A549 (cell line): Measurements from ENCODE around the gene ARAP2. TPM values are rescaled to one million over a fixed set of nuclear protein-coding genes. Genes with fewer than 3 reads are reported as not detected.

Experiments
- ATAC-seq, 2 experiments: fragments of 200-7000 bp in 1 of 2; fragments of >200 bp in 1 of 2; cut with Nextera tagmentation in 1 of 2; cut with Tn5 transposase in 1 of 2; 3 replicates each; pipeline versions ENCODE4 v1.8.0 to v1.9.1; 2018 to 2020; ENCODE audit warnings: mild to moderate bottlenecking in 1 of 2, moderate library complexity in 1 of 2
- CTCF ChIA-PET: fragments of 300-600 bp; sonication (Branson Sonifier 250); formaldehyde crosslinking; extraction: SDS; loops from one replicate; lab custom pipeline; 2021; ENCODE audit warnings: antibody characterized with exemption, inconsistent platforms; lab: Yijun Ruan, JAX
- POLR2A ChIA-PET: fragments of 350-600 bp; formaldehyde crosslinking; extraction: SDS; loops from one replicate; lab custom pipeline; 2021; ENCODE audit warnings: antibody characterized with exemption, inconsistent platforms; lab: Yijun Ruan, JAX
- DNase-seq, 2 experiments: peaks; one replicate each; pipeline versions ENCODE4 v3.0.0 to v3.0.0-alpha.2; 2011 to 2016; ENCODE audit warnings: low read depth in 1 of 2, low spot score in 1 of 2
- FAIRE-seq: peaks from 2 replicates; lab custom pipeline; 2011; peaks lifted over from hg19 to GRCh38; lab: Jason Lieb, UNC
- H3K27ac ChIP-seq, 2 experiments: fragments of >200 bp; sonication (Bioruptor Twin); formaldehyde crosslinking; 3 replicates each; pipeline ENCODE4 v1.5.1; 2016 to 2017
- H3K4me1 ChIP-seq: fragments of >200 bp; sonication (Bioruptor Twin); formaldehyde crosslinking; 3 replicates; pipeline ENCODE4 v1.6.1; 2016
- H3K4me2 ChIP-seq: fragments of >200 bp; sonication (Bioruptor Twin); formaldehyde crosslinking; 3 replicates; pipeline ENCODE4 v1.6.1; 2016
- H3K4me3 ChIP-seq: fragments of >200 bp; sonication (Bioruptor Twin); formaldehyde crosslinking; 3 replicates; pipeline ENCODE4 v1.5.1; 2016
- H3K9me3 ChIP-seq: fragments of >200 bp; sonication (Bioruptor Twin); formaldehyde crosslinking; 3 replicates; pipeline ENCODE4 v1.6.1; 2016
- ATOH8 ChIP-seq: fragments of 250-450 bp; sonication (Bioruptor Pico); IDR thresholded peaks from 2 replicates; pipeline ENCODE4 v1.5.0; 2020; ENCODE audit warnings: low read depth, mild to moderate bottlenecking, moderate library complexity
- BCL3 ChIP-seq: fragments of >200 bp; sonication (Bioruptor Twin); formaldehyde crosslinking; IDR thresholded peaks from 3 replicates; pipeline ENCODE4 v1.6.1; 2016
- CHD2 ChIP-seq: fragments of 150-350 bp; IDR thresholded peaks from 2 replicates; pipeline ENCODE4 v1.6.1; 2014; ENCODE audit warnings: low read length; ENCODE audit not compliant: partially characterized antibody
- CHD4 ChIP-seq: fragments of 200-600 bp; sonication (generic); IDR thresholded peaks from 2 replicates; pipeline ENCODE4 v1.6.1; 2016; ENCODE audit warnings: antibody characterized with exemption, mild to moderate bottlenecking, borderline replicate concordance
- EHF ChIP-seq: fragments of 250-450 bp; sonication (Bioruptor Pico); IDR thresholded peaks from 2 replicates; pipeline ENCODE4 v1.5.0; 2020; ENCODE audit warnings: mild to moderate bottlenecking
- EHMT2 ChIP-seq: fragments of 200-600 bp; sonication (generic); IDR thresholded peaks from 2 replicates; pipeline ENCODE4 v1.6.1; 2016; ENCODE audit warnings: antibody characterized with exemption, low read depth, mild to moderate bottlenecking, moderate library complexity
- ELK1 ChIP-seq: fragments of 150-350 bp; IDR thresholded peaks from 2 replicates; pipeline ENCODE4 v1.6.1; 2014; ENCODE audit warnings: low read depth, mild to moderate bottlenecking, low read length
- FOSB ChIP-seq: fragments of 250-450 bp; sonication (Bioruptor Pico); IDR thresholded peaks from 2 replicates; pipeline ENCODE4 v1.5.0; 2020; ENCODE audit warnings: mild to moderate bottlenecking, moderate library complexity
- FOSL2 ChIP-seq, 2 experiments: fragments of 450-650 bp in 1 of 2; fragments of >200 bp in 1 of 2; sonication (Bioruptor Twin) in 1 of 2; formaldehyde crosslinking; IDR thresholded peaks; 2 replicates each; pipeline versions ENCODE4 v1.5.0 to v1.6.1; 2016 to 2020; ENCODE audit warnings: mild to moderate bottlenecking in 1 of 2, moderate library complexity in 1 of 2
- FOXS1 ChIP-seq: fragments of 250-450 bp; sonication (Bioruptor Pico); IDR thresholded peaks from 2 replicates; pipeline ENCODE4 v1.5.0; 2020; ENCODE audit warnings: mild to moderate bottlenecking, moderate library complexity
- HEYL ChIP-seq: fragments of 250-450 bp; sonication (Bioruptor Pico); IDR thresholded peaks from 2 replicates; pipeline ENCODE4 v1.8.0; 2021; ENCODE audit warnings: mild to moderate bottlenecking, moderate library complexity
- KDM1A ChIP-seq: fragments of 200-600 bp; sonication (generic); IDR thresholded peaks from 2 replicates; pipeline ENCODE4 v1.6.1; 2016; ENCODE audit warnings: low read depth, mild to moderate bottlenecking
- MAFK ChIP-seq: fragments of 450-650 bp; IDR thresholded peaks from 2 replicates; pipeline ENCODE4 v1.6.1; 2014; ENCODE audit not compliant: partially characterized antibody
- NR3C1 ChIP-seq: fragments of >200 bp; sonication (Bioruptor Twin); formaldehyde crosslinking; IDR thresholded peaks from 3 replicates; pipeline ENCODE4 v1.6.1; 2017
- PBX3 ChIP-seq: IDR thresholded peaks from 2 replicates; pipeline ENCODE4 v1.6.1; 2012
- PHF8 ChIP-seq: fragments of 200-600 bp; sonication (generic); IDR thresholded peaks from 2 replicates; pipeline ENCODE4 v1.6.1; 2016; ENCODE audit warnings: low read depth, mild to moderate bottlenecking, antibody characterized with exemption, moderate library complexity, borderline replicate concordance
- POLR2A ChIP-seq: IDR thresholded peaks from 2 replicates; pipeline ENCODE4 v1.6.1; 2012; ENCODE audit warnings: mild to moderate bottlenecking, low read length
- RAD21 ChIP-seq, 2 experiments: fragments of >200 bp in 1 of 2; sonication (Bioruptor Twin) in 1 of 2; formaldehyde crosslinking in 1 of 2; IDR thresholded peaks in 1 of 2; conservative IDR thresholded peaks in 1 of 2; 2 replicates in 1 of 2; 3 replicates in 1 of 2; pipeline ENCODE4 v1.6.1; 2012 to 2018; ENCODE audit warnings: inconsistent platforms in 1 of 2
- REST ChIP-seq: fragments of 200-600 bp; sonication (generic); IDR thresholded peaks from 2 replicates; pipeline ENCODE4 v1.6.1; 2016; ENCODE audit warnings: antibody characterized with exemption, mild to moderate bottlenecking, moderate library complexity
- TFCP2L1 ChIP-seq: fragments of 250-450 bp; sonication (Bioruptor Pico); IDR thresholded peaks from 2 replicates; pipeline ENCODE4 v1.5.0; 2021; ENCODE audit warnings: mild to moderate bottlenecking
- USF2 ChIP-seq: fragments of 450-650 bp; IDR thresholded peaks from 2 replicates; pipeline ENCODE4 v1.6.1; 2014; ENCODE audit warnings: antibody characterized with exemption
- WGBS: methylation state at CpG from one replicate; pipeline ENCODE4 v1.1.6; 2017; ENCODE audit errors: missing lambda C conversion rate; 5-methylcytosine and 5-hydroxymethylcytosine counted together
- polyA minus RNA-seq: library from RNA; depleted of rRNA, polyadenylated mRNA; stranded (reverse); fragments of >200 nt; gene quantifications from 2 replicates; pipeline ENCODE4 v1.2.3, GENCODE V29; 2011; rRNA and poly(A)+ RNA removed
- polyA plus RNA-seq, 4 experiments: library from polyadenylated mRNA; depleted of rRNA in 3 of 4; stranded (reverse); fragments of >200 nt; fragmentation: RNase III in 1 of 4; extraction: RNeasy Plus Mini Kit Qiagen cat#74134 plus additional on column Dnase treatment in 1 of 4; gene quantifications; 2 replicates in 3 of 4; 3 replicates in 1 of 4; pipeline ENCODE4 v1.2.3, GENCODE V29; 2011 to 2017

ARAP2 gene
- polyA plus RNA-seq (2011; rRNA removed) (0.57 and 0.75 TPM in 2 replicates), polyA plus RNA-seq (2017; fragmentation: RNase III; extraction: RNeasy Plus Mini Kit Qiagen cat#74134 plus additional on column Dnase treatment) (0.22 to 0.34 TPM (median 0.31 TPM) in 3 replicates), polyA minus RNA-seq (0.83 and 0.92 TPM in 2 replicates)
- 0.06 and 0.07 TPM in 2 replicates for polyA plus RNA-seq (2012; cell fraction: cytosol; rRNA removed)
- 0.04 and 0.05 TPM in 2 replicates for polyA plus RNA-seq (2012; cell fraction: nucleus; rRNA removed)

GRCh38 chr4:36244257-36245082, at the start of gene ARAP2:
Gene ARAP2, minus strand, starts transcription at chr4:36244514. Its CDS starts 15,028 bp downstream, at chr4:36229486.
- DNase-seq, result peak; percentile 15
- no peaks in the 10 kb centered on the region for H3K9me3 ChIP-seq
- peak within 1 kb of the TSS; percentile 42 to 77; a peak in 4 of 6 replicates for H3K27ac ChIP-seq
- ChIA-PET POLR2A (no interaction called here), CTCF (no interaction called here)
- 2% methylated on average over 16 of the region's 81 CpGs for WGBS
- TF ChIP-seq FOSL2 (IDR thresholded peaks at IDR 0.05), result no peak
- TF ChIP-seq FOSL2 (CRISPR knock-in tag; IDR thresholded peaks at IDR 0.05), result no peak
- TF ChIP-seq ATOH8 (CRISPR knock-in tag), result no peak
- no peak for TF ChIP-seq FOSB (CRISPR knock-in tag)
- peak; percentile 54 for TF ChIP-seq MAFK
- peak; percentile 83 to 88 for ATAC-seq
- no peaks in the 10 kb centered on the region for H3K4me1 ChIP-seq
- peak within 1 kb of the TSS; percentile 42 for H3K4me3 ChIP-seq
- peak within 1 kb of the TSS; percentile 88 for H3K4me2 ChIP-seq
- FAIRE-seq, result no peak

GRCh38 chr4:36292556-36293188, 48.4 kb upstream of the ARAP2 start:
- FAIRE-seq (no peak), ATAC-seq (no peak), DNase-seq (no peak)
- H3K4me1 ChIP-seq, result no peaks in the 10 kb centered on the region
- no peaks in the 10 kb centered on the region for H3K9me3 ChIP-seq
- TF ChIP-seq KDM1A (no peak), ELK1 (no peak), PBX3 (no peak), USF2 (no peak), POLR2A (no peak), EHMT2 (no peak), HEYL (no peak), EHF (CRISPR knock-in tag) (no peak), NR3C1 (no peak), TFCP2L1 (CRISPR knock-in tag) (no peak)
- ChIA-PET CTCF (no interaction called here), POLR2A (no interaction called here)
- no peak overlapping the region for H3K27ac ChIP-seq
- H3K4me2 ChIP-seq, result no peak overlapping the region
- WGBS, result 48% methylated on average over 7 of the region's 7 CpGs
- no peak overlapping the region for H3K4me3 ChIP-seq

- CTCF ChIA-PET, result no interaction called here
- 64% methylated on average over 2 of the region's 2 CpGs for WGBS
- TF ChIP-seq CHD4 (no peak), NR3C1 (no peak), REST (no peak), FOXS1 (CRISPR knock-in tag) (no peak), BCL3 (no peak), PHF8 (no peak), CHD2 (no peak), EHF (CRISPR knock-in tag) (no peak), RAD21 (conservative IDR thresholded peaks at IDR 0.05 in 1 of 2, IDR thresholded peaks at IDR 0.05 in 1 of 2) (no peak), TFCP2L1 (CRISPR knock-in tag) (no peak)
Measured at GRCh38 chr4:36290641-36291040, 46.3 kb upstream of the ARAP2 start.

More at GRCh38 chr4:36290641-36291040, 46.3 kb upstream of the ARAP2 start:
- Histone ChIP-seq H3K27ac (no peak overlapping the region), H3K4me3 (no peak overlapping the region), H3K9me3 (no peaks in the 10 kb centered on the region), H3K4me1 (no peaks in the 10 kb centered on the region), H3K4me2 (no peak overlapping the region)
- no peak for DNase-seq
- no peak for ATAC-seq
- POLR2A ChIA-PET, result no interaction called here
- FAIRE-seq, result no peak
